C4-2B (cell line): ENCODE data around the gene KDM1A.

Source experiments
- H3K27ac ChIP-seq: fragments of 450-650 bp; 2 replicates; pipeline ENCODE4 v1.5.1; 2017
- ZFX ChIP-seq: fragments of 450-650 bp; IDR thresholded peaks from 2 replicates; pipeline ENCODE4 v1.6.1; 2017
- TF ChIP-seq, protein P1 (sequence below): fragments of 450-650 bp; conservative IDR thresholded peaks from 2 replicates; pipeline ENCODE4 v1.5.1; 2017; ENCODE audit warnings: mild to moderate bottlenecking

KDM1A gene

DNA sequence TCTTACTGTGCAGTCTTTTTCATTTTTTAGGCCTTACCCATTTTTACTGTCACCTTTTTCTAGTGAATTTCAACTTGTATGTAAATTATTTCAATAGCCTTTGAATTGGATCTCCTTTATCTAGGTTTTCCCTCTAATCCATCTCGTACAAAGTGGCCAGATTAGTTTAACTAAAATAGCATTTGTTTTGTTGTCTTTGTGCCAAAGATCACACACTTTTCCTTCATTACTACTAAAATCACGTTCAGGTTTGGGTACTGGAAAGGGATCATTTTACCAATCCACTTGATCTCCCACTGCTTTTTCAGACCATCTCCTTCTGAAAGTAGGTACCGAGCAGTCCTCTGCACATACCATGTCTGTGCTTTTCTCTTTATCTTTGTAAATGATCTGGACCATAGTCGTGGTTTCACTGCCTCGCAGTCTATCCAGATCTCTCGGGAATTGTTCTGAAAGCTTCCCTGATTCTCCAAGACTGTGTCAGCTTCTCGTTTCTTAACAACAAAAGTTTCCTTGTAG is 20.1 kb downstream of the KDM1A start:
- TF ChIP-seq, protein P1, sequence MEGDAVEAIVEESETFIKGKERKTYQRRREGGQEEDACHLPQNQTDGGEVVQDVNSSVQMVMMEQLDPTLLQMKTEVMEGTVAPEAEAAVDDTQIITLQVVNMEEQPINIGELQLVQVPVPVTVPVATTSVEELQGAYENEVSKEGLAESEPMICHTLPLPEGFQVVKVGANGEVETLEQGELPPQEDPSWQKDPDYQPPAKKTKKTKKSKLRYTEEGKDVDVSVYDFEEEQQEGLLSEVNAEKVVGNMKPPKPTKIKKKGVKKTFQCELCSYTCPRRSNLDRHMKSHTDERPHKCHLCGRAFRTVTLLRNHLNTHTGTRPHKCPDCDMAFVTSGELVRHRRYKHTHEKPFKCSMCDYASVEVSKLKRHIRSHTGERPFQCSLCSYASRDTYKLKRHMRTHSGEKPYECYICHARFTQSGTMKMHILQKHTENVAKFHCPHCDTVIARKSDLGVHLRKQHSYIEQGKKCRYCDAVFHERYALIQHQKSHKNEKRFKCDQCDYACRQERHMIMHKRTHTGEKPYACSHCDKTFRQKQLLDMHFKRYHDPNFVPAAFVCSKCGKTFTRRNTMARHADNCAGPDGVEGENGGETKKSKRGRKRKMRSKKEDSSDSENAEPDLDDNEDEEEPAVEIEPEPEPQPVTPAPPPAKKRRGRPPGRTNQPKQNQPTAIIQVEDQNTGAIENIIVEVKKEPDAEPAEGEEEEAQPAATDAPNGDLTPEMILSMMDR: no peak
- no peak for TF ChIP-seq ZFX

GRCh38 chr1:23040509-23040908 is 21.2 kb downstream of the KDM1A start:
- no peak overlapping the region for H3K27ac ChIP-seq
- TF ChIP-seq, protein P1: no peak
- TF ChIP-seq ZFX: no peak

More for the DNA sequence above, 20.1 kb downstream of the KDM1A start:
- no peak overlapping the region for H3K27ac ChIP-seq

DNA sequence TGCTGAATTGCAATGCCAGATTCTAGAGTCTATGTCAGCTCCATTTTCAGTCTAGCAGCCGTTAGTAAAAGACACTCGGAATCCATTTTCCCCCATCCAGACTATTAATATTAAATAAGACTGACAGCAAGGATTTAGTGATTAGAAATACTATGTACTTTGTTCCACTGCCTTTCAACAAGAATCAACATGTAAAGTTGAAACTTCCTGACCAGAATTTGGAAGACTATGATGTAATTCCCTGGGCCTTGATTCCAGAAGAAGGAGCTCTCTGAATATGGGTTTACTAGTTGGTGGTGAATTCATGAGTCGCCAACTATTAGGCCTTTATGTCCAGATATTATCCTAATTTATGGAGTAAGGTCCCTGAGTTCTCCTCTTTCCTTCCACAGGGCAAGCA is 24.8 kb downstream of the KDM1A start:
- TF ChIP-seq ZFX: no peak
- TF ChIP-seq, protein P1: no peak
- no peak overlapping the region for H3K27ac ChIP-seq

- no peak for TF ChIP-seq ZFX
- TF ChIP-seq, protein P1: no peak
- H3K27ac ChIP-seq: no peak overlapping the region
Measured at GRCh38 chr1:23050201-23050600, 30.9 kb downstream of the KDM1A start.

GRCh38 chr1:23051290-23051909 is 32.1 kb downstream of the KDM1A start:
- no peak for TF ChIP-seq ZFX
- TF ChIP-seq, protein P1: no peak
- H3K27ac ChIP-seq: no peak overlapping the region

GRCh38 chr1:23057301-23057700 is 38.0 kb downstream of the KDM1A start:
- TF ChIP-seq ZFX: no peak
- TF ChIP-seq, protein P1: no peak
- no peak overlapping the region for H3K27ac ChIP-seq

DNA sequence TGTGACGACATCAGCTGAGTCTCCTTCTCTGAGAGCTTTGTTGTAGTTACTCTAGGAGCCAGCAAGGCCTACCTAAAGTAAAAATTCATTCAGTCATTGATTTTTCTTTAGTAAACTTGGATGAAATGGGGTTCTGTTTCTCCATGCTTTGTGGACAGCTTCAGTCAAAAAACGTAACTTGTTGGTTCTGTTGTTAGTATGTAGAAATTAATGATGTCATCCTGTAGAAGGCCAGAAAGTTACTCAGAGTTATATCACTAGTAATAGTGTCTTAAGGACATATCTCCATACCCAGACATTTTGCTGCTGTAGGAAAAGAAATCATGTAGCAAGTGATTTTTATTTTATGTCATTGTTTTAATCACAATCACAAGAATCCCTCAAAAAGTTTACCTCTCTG is 43.0 kb downstream of the KDM1A start:
- H3K27ac ChIP-seq: no peak overlapping the region

More for the DNA sequence above, 43.0 kb downstream of the KDM1A start:
- TF ChIP-seq ZFX: no peak
- TF ChIP-seq, protein P1: no peak
